Activated CD4-positive, CD25-positive, alpha-beta regulatory T cell treated with anti-CD3 and anti-CD28 coated beads, Interleukin-2, amount 50 U/mL, for 72 hours (primary cell): ENCODE results near the gene KRT85.
"Not testable (repeated sequence)": the region's sequence is repeated elsewhere in the genome, so short reads cannot be mapped to it uniquely, and the experiment has no call there.

Experiments
- DNase-seq: peaks from one replicate; pipeline ENCODE4 v3.0.0; 2021

Gene KRT85

DNA sequence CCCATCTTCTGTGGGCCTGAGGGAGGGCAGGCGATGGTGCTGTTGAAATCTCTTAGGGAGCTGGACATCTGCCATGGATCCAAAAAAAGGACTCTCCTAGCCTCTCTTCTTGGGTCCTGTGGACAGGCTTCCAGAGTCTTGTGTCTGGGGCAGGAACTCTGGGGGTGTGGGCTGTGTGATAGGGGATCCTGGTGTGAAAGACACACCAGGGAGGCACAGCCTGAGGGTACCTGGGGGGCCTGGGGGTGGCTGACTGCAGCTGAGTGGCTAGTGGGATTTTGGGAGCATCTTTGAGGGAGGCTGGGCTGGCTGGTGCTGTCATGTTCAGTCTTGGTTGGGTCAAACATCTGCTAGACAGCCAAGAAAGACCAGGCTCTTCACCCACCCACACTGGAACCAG, 44.3 kb downstream of the KRT85 start:
- DNase-seq: no peak

- DNase-seq: no peak
Observed at GRCh38 chr12:52322069-52322468, 45.2 kb downstream of the KRT85 start.

- no peak for DNase-seq
Observed at GRCh38 chr12:52321418-52321817, 45.9 kb downstream of the KRT85 start.

- no peak for DNase-seq
Observed at GRCh38 chr12:52320784-52321400, 46.4 kb downstream of the KRT85 start, which contains the start of gene KRT83. KRT83 (minus strand) TSS chr12:52321398; CDS start chr12:52321335, 63 bp downstream.

GRCh38 chr12:52319097-52319496, 48.2 kb downstream of the KRT85 start:
- DNase-seq: no peak

GRCh38 chr12:52318241-52318990, 48.9 kb downstream of the KRT85 start:
- no peak for DNase-seq

DNA sequence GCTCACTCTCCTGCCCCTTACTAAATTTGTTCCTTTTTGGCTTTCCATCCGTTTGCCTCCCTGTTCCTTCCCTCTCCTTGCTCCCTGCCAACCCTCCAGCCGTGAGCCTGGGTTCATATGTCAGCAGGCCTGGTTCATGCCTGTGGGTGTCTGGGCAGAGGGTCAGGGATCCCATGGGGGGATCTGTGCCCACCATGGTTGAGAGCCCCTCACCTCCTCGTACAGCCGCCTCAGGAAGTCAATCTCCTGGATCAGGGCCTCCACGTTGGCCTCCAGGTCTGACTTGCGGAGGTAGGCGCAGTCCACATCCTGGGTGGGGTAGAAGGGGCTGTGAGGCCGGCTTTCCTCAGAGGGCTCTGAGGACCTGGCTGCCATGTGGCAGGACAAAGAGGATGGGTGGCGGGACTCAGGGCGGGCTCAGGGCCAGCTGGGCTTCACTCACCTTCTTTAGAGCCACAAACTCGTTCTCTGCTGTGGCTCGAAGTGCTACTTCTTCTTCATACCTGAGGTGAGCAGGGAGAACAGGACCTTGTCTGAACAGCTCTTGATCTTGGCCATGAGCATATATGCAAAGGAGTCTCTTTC, 49.7 kb downstream of the KRT85 start:
- DNase-seq: no peak

- DNase-seq: no peak
Observed at GRCh38 chr12:52316701-52317100, 50.6 kb downstream of the KRT85 start.

DNA sequence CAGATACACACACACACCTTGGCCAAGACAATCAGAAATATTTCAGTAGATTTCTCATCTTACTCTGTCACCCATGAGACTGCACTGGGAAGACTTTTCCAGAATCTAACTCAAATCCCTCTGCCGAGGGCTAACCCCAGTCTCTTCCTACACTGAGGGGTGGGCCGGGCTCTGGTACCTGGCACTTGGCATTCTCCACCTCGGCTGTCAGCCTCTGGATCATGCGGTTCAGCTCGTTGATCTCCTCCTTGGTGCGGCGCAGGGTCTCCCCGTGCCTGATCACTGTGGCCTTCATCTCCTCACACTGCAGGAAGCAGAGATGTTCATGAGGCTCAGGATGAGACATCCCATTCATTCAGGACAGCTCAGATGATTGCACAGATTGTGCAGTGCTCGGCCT, 51.0 kb downstream of the KRT85 start:
- no peak for DNase-seq

GRCh38 chr12:52315721-52316120, 51.6 kb downstream of the KRT85 start:
- not testable (repeated sequence) for DNase-seq

DNA sequence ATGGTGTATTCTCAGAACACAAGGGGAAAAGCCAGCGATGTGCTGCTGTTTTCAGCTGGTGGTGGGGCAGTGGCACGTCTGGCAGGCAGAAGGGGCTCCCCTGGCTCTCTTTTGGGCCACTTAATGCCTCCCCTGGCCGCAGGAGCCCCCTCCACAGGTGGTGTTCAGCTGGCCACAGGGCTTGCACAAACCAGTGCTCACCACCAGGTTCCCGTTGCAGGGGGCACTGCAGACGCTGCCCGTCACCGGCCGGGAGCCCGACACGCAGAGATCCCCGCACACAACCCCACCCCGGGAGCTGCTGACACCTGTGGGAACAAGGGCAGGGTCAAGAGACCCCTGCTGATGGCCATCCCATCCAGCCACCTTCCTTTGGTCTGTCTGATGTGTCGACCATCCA, 52.8 kb downstream of the KRT85 start:
- no peak for DNase-seq

DNA sequence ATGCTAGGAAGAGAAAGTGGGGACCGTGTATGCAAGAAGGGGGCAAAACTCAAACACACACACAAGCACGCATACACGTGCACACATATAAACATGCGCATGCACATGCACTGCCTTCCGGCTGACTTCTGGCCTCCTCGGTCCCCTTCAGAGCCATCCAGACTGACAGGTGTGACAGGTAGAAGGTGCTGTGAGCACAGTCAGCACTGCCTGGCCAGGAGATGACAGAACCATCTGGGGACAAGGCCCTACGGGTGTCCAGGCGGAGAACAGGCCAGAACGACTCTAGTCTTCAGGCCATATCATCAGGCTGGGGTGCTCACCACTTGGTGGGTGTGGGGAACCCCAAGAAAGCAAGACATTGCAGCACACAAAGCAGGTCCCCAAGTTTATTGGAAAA, 53.4 kb downstream of the KRT85 start:
- no peak for DNase-seq

DNA sequence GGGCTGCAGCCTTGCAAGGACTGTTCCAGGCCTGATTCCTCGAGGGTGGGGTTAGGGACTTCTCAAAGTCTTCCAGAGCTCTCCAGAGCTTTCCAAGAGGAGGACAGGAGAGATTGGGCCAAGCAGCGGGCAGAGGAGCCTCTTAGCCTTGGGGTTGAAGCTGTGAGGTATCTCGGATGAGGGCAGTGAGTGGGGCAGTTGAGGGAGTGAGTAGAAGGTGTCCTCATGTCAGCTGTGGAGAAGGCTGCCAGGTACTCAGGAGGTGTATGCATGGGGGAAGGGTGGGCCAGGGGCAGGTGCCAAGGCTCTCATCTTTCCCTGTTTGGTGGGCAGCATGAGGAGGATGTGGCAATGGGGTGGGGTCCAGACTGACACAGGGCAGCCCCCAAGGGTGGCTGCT, 53.8 kb downstream of the KRT85 start:
- no peak for DNase-seq

DNA sequence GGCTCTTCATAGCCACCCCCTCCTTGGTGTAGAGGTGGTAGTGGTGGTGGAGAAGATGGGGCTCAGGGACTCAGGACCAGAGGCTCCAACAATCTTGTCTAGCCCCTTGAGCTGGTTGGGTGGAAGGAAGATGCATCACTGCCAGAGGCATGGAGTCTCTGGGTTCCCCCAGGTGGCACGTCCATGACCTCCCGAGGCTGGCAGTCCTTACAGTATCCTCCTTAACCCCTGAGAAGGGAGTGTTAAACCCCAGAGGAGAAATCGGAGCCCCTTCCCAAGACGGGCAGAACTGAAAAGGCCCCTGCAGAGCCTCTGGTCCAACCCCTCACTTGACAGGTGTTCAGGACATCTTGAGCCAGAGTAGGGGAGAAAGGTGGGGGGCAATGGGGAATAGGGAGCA, 55.2 kb downstream of the KRT85 start:
- no peak for DNase-seq

DNA sequence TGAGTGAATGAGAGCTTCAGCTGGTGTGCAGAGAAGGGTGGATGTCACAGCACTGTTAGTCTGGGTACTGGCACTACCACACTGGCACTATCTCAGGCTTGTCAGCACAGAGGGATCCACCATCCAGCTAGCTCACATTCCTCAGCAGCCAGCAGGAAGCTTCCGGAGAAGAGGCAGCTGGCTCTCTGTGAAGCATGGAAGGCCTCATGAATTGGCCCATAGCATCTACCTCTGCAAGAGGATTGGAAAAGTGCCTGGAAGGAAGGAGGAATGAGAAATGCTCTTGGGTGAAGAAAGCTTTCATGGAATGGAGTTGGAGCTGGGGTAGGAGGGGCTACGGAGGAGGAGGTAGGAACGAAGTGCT, 56.0 kb downstream of the KRT85 start:
- no peak for DNase-seq

GRCh38 chr12:52310622-52311284, 56.5 kb downstream of the KRT85 start:
- no peak for DNase-seq
